Stimulated activated naive CD8-positive, alpha-beta T cell treated with anti-CD3 and anti-CD28 coated beads, Interleukin-15, amount 100 ng/mL, for 72 hours (primary cell): ENCODE data around the gene ELP4.

Experiments
- ATAC-seq: fragments of 150-1000 bp; cut with Tn5 transposase; 2 replicates; pipeline ENCODE4 v1.10.0; 2021; ENCODE audit warnings: mild to moderate bottlenecking, moderate library complexity
- DNase-seq, 2 donors: peaks; one replicate each; pipeline ENCODE4 v3.0.0; 2021 to 2022
- H3K27ac Mint-ChIP-seq, 2 donors: one replicate each; pipeline ENCODE4 v1.8.0; 2022; ENCODE audit warnings: mild to moderate bottlenecking in 2 of 2, mixed read lengths in 2 of 2, moderate library complexity in 2 of 2
- H3K27me3 Mint-ChIP-seq: one replicate; pipeline ENCODE4 v1.8.0; 2022; ENCODE audit warnings: mixed read lengths
- H3K4me1 Mint-ChIP-seq: one replicate; pipeline ENCODE4 v1.8.0; 2022; ENCODE audit warnings: mild to moderate bottlenecking, mixed read lengths
- H3K4me3 Mint-ChIP-seq, 2 donors: one replicate each; pipeline ENCODE4 v1.8.0; 2022; ENCODE audit warnings: mild to moderate bottlenecking in 2 of 2, mixed read lengths in 2 of 2, moderate library complexity in 1 of 2
- H3K9me3 Mint-ChIP-seq, 2 donors: one replicate each; pipeline ENCODE4 v1.8.0; 2022; ENCODE audit warnings: mixed read lengths in 2 of 2

ELP4 gene

DNA sequence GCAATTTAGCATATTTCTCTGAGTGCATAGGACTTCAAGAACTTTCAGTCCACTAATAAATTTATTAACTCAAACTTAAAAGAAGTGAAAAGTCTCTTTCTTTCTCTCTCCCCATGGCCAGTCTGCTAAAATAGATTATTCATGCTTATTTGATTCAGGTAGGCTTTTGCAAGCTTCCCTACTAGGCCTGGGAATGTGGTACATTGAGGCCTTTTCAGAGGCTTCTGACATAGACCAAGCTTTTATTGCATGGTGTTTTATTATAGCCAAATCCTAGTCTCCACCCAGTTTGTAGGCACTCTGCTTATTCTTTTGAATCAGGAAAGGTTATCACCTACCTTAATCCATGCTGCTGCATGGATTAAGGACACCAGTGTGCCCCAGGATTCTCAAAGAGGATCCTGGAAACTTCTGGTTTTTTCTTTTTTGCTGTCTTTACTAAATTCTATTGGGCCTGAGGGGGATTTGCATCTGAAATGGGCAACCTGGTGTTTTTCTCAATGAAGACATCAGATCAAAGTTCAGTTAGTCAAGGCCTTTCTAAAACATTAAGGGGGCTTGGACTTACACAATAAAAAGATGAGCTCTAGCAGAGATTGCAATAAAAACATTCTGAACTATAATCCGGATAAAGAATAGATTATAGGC, 92.2 kb downstream of the ELP4 start:
- H3K4me1 Mint-ChIP-seq, result no peaks in the 10 kb centered on the region
- peaks cover 0 to 4% of the 10 kb centered on the region in 2 donors for H3K9me3 Mint-ChIP-seq
- H3K4me3 Mint-ChIP-seq, result no peak overlapping the region
- no peaks in the 10 kb centered on the region for H3K27me3 Mint-ChIP-seq
- H3K27ac Mint-ChIP-seq, result peak overlapping the region in 1 of 2 donors; percentile 69
- no peak for ATAC-seq
- DNase-seq, result no peak

- Mint-ChIP-seq H3K27ac (no peak overlapping the region), H3K27me3 (no peaks in the 10 kb centered on the region), H3K9me3 (peaks cover 0 to 4% of the 10 kb centered on the region in 2 donors), H3K4me3 (no peak overlapping the region), H3K4me1 (no peaks in the 10 kb centered on the region)
- DNase-seq, result no peak
- ATAC-seq, result no peak
These were observed 97.3 kb downstream of the ELP4 start for GRCh38 chr11:31606893-31607292.

DNA sequence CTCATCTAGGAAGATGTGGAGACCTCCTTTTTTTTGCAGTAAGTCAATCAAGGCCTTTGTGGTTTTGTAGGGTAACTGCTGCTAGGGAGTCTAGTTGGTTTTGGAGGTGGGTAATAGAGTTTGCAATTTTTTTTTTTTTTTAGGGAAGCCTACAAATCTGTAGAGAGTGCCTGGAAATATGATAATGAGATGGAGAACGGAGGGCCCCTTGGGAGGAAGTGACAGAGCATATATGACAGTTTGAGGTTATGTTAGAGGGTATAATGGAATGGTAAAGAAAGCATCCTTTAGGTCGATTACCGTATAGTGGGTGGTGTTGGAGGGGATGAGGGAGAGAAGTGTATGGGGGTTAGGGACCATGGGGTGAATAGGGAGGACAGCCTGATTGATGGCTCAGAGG, 98.3 kb downstream of the ELP4 start:
- H3K9me3 Mint-ChIP-seq, result peaks cover 0 to 4% of the 10 kb centered on the region in 2 donors
- no peaks in the 10 kb centered on the region for H3K27me3 Mint-ChIP-seq
- no peak for ATAC-seq
- H3K4me3 Mint-ChIP-seq, result no peak overlapping the region
- no peak for DNase-seq
- peak overlapping the region in 1 of 2 donors; percentile 84 for H3K27ac Mint-ChIP-seq
- H3K4me1 Mint-ChIP-seq, result no peaks in the 10 kb centered on the region

DNA sequence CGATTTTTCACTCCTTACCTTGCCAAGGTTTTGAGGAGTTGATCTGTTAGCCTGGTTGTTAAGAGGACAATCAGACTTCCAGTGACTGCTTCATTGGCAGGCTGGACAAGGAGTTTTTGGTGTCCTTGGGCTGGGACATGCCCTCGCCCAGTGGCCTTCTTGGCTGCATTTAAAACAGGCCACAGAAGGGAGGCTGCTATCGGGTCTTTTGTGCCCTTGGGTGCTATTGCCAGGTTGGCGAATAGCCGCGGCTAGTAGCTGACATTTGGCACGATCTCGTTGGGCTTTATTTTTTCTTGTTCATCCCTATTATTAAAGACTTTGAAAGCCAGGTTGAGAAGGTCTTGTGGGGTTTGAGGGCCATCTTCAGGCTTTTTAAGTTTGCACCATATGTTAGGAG, 99.4 kb downstream of the ELP4 start:
- H3K4me3 Mint-ChIP-seq, result no peak overlapping the region
- H3K27me3 Mint-ChIP-seq, result no peaks in the 10 kb centered on the region
- no peak for ATAC-seq
- peaks cover 0 to 4% of the 10 kb centered on the region in 2 donors for H3K9me3 Mint-ChIP-seq
- H3K27ac Mint-ChIP-seq, result no peak overlapping the region
- no peak for DNase-seq
- H3K4me1 Mint-ChIP-seq, result no peaks in the 10 kb centered on the region

DNA sequence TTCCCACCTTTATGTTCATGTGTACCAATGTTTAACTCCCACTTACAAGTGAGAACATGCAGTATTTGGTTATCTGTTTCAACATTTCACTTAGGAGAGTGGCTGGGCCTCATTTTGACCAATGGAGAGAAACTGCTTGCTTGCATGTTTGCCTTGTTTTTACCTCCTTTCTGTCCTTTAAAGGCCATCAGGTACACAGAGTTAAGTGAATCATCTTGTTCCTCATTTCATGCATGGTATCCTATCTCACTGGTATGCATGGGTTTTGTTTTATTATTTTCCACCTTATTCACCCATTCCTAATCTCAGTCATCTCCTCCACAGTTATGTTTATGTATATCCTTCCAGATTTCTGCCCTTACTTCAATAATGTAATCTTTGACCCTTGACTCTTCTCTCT, 101.0 kb downstream of the ELP4 start:
- no peak for ATAC-seq
- H3K4me3 Mint-ChIP-seq, result no peak overlapping the region
- peaks cover 0 to 4% of the 10 kb centered on the region in 2 donors for H3K9me3 Mint-ChIP-seq
- H3K4me1 Mint-ChIP-seq, result no peaks in the 10 kb centered on the region
- DNase-seq, result no peak
- no peaks in the 10 kb centered on the region for H3K27me3 Mint-ChIP-seq
- no peak overlapping the region for H3K27ac Mint-ChIP-seq

GRCh38 chr11:31617246-31617645, 107.7 kb downstream of the ELP4 start:
- Mint-ChIP-seq H3K27me3 (no peaks in the 10 kb centered on the region), H3K27ac (no peak overlapping the region), H3K4me1 (peaks cover 8% of the 10 kb centered on the region), H3K9me3 (peaks cover 0 to 4% of the 10 kb centered on the region in 2 donors), H3K4me3 (no peak overlapping the region)
- DNase-seq (no peak), ATAC-seq (no peak)

GRCh38 chr11:31619980-31620379, 110.4 kb downstream of the ELP4 start:
- ATAC-seq (no peak), DNase-seq (no peak)
- Mint-ChIP-seq H3K4me3 (no peak overlapping the region), H3K27ac (no peak overlapping the region), H3K27me3 (no peaks in the 10 kb centered on the region), H3K9me3 (peaks cover 0 to 4% of the 10 kb centered on the region in 2 donors), H3K4me1 (peaks cover 8% of the 10 kb centered on the region)

- Mint-ChIP-seq H3K27me3 (no peaks in the 10 kb centered on the region), H3K4me3 (no peak overlapping the region), H3K9me3 (peaks cover 0 to 4% of the 10 kb centered on the region in 2 donors), H3K4me1 (peaks cover 8% of the 10 kb centered on the region), H3K27ac (no peak overlapping the region)
- DNase-seq, result no peak
- ATAC-seq, result peak; percentile 54
These were observed 110.9 kb downstream of the ELP4 start for GRCh38 chr11:31620434-31620833.

- Mint-ChIP-seq H3K27ac (no peak overlapping the region), H3K9me3 (no peaks in the 10 kb centered on the region), H3K4me3 (no peak overlapping the region), H3K27me3 (no peaks in the 10 kb centered on the region), H3K4me1 (no peaks in the 10 kb centered on the region)
- ATAC-seq (no peak), DNase-seq (no peak)
These were observed 116.3 kb downstream of the ELP4 start for GRCh38 chr11:31625868-31626267.

DNA sequence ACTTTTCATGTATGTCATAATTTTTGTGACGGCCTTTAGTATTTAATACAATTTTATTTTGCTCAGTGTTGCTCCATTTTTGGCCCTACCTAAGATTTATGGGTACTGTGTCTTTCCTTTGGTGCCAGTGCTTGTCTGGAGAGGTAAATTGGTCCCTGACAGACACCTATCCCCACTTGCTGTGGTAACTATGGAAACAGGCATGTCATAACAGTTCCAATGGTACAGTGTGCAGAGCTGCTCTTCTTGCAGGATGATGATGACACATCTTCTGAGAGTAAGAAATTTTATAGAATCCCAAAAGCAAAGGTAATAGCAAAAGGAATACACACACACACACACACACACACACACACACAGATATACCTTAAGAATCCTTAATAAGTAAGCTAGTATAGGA, 118.5 kb downstream of the ELP4 start:
- H3K9me3 Mint-ChIP-seq, result no peaks in the 10 kb centered on the region
- no peaks in the 10 kb centered on the region for H3K27me3 Mint-ChIP-seq
- DNase-seq (no peak), ATAC-seq (no peak)
- H3K4me1 Mint-ChIP-seq, result no peaks in the 10 kb centered on the region
- no peak overlapping the region for H3K27ac Mint-ChIP-seq
- H3K4me3 Mint-ChIP-seq, result no peak overlapping the region

GRCh38 chr11:31636983-31637382, 127.4 kb downstream of the ELP4 start:
- Mint-ChIP-seq H3K27me3 (no peaks in the 10 kb centered on the region), H3K9me3 (no peaks in the 10 kb centered on the region), H3K4me1 (no peaks in the 10 kb centered on the region), H3K27ac (no peak overlapping the region), H3K4me3 (no peak overlapping the region)
- ATAC-seq (no peak), DNase-seq (no peak)

GRCh38 chr11:31640611-31641010, 131.0 kb downstream of the ELP4 start:
- no peak overlapping the region for H3K4me3 Mint-ChIP-seq
- H3K4me1 Mint-ChIP-seq, result no peaks in the 10 kb centered on the region
- DNase-seq, result no peak
- no peaks in the 10 kb centered on the region for H3K27me3 Mint-ChIP-seq
- H3K9me3 Mint-ChIP-seq, result no peaks in the 10 kb centered on the region
- H3K27ac Mint-ChIP-seq, result no peak overlapping the region
- no peak for ATAC-seq

- Mint-ChIP-seq H3K27ac (no peak overlapping the region), H3K9me3 (no peaks in the 10 kb centered on the region), H3K4me1 (no peaks in the 10 kb centered on the region), H3K4me3 (no peak overlapping the region), H3K27me3 (no peaks in the 10 kb centered on the region)
- no peak for ATAC-seq
- no peak for DNase-seq
These were observed 132.0 kb downstream of the ELP4 start for GRCh38 chr11:31641477-31642062.

DNA sequence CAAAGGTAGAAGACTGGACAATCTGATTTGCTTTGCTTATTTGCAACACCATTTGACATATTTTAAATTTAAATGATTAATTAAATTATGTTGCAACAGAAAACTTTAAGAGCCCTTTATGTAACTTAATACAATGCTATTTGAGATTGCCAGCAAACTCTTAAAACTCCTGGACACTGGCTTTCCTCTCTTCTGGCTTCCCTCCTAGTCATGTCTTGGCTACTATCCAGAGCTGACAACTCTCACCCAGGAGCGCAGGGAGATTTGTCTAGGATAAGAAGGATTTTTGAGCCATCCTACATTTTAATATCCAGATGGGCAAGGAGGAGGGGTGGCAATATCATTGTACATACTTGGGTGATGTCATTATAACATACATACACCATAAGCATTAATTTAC, 134.3 kb downstream of the ELP4 start:
- ATAC-seq, result no peak
- DNase-seq, result no peak
- Mint-ChIP-seq H3K27ac (no peak overlapping the region), H3K4me1 (no peaks in the 10 kb centered on the region), H3K9me3 (no peaks in the 10 kb centered on the region), H3K4me3 (no peak overlapping the region), H3K27me3 (no peaks in the 10 kb centered on the region)

DNA sequence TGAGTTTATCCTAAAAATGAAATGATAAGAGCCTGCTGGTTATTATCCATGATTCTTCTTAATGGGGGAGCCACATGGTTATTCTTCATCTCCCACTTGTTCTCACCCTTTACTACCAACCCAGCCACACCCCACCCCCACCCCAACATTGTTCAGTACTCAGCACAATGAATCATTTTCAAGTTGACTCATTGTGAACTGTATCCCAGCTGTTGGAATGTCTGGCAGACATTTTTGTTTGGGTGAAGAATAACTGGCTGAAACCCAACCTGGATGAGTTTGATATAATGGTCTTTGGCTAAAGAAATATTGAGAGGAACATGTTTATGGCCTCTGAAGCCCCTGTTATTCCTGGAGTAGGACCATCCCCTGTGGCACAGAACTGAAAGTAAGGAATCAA, 136.2 kb downstream of the ELP4 start:
- DNase-seq (no peak), ATAC-seq (no peak)
- H3K9me3 Mint-ChIP-seq, result no peaks in the 10 kb centered on the region
- H3K27ac Mint-ChIP-seq, result no peak overlapping the region
- no peak overlapping the region for H3K4me3 Mint-ChIP-seq
- H3K4me1 Mint-ChIP-seq, result no peaks in the 10 kb centered on the region
- H3K27me3 Mint-ChIP-seq, result no peaks in the 10 kb centered on the region

GRCh38 chr11:31646216-31646615, 136.6 kb downstream of the ELP4 start:
- no peaks in the 10 kb centered on the region for H3K27me3 Mint-ChIP-seq
- ATAC-seq (no peak), DNase-seq (no peak)
- no peaks in the 10 kb centered on the region for H3K9me3 Mint-ChIP-seq
- H3K27ac Mint-ChIP-seq, result no peak overlapping the region
- H3K4me1 Mint-ChIP-seq, result peaks cover under 1% of the 10 kb centered on the region
- no peak overlapping the region for H3K4me3 Mint-ChIP-seq
